NCI-H69 (cell line): ENCODE data around the gene COL27A1.

Experiments
- DNase-seq: peaks from one replicate; lab custom pipeline; 2025; lab: John Stamatoyannopoulos, UW

COL27A1 gene

DNA sequence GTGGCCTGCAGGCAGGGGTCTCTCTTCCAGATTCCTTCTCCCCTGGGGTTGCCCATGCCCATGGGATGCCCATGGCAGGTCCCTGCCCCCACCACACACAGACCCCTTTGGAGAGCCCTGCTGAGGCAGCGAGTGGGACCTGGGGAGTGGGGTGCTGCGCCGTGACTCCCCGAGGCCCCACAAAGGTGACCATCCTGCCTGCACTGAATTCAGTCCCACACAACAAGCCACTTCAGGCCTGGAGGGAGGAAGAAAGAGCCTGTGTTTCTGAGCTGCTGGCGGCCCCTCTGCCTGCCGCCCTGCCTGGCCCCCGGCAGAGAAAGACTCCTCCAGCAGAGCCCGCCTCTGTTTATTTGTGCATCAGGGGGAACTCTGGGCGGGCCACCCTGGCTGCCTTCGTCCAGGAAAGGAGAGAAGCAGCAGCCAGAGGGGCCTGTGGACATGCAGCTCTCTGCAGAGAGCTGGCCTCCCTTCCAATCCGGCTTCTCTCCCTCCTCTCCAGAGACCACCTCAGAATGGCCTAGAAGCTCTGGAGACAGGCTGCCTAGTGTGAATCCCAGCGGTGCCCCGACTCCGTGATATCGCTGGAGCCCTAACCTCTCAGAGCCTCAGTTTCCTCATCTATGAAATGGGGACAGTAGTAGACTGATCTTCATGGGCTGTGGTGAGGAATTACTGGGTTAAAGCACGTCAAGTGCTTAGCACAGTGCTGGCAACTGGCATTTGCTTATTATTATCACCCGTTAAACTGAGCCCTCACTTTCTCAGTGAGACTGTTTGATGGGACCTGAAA lies 72.9 kb downstream of the COL27A1 start:
- DNase-seq = no peak

DNA sequence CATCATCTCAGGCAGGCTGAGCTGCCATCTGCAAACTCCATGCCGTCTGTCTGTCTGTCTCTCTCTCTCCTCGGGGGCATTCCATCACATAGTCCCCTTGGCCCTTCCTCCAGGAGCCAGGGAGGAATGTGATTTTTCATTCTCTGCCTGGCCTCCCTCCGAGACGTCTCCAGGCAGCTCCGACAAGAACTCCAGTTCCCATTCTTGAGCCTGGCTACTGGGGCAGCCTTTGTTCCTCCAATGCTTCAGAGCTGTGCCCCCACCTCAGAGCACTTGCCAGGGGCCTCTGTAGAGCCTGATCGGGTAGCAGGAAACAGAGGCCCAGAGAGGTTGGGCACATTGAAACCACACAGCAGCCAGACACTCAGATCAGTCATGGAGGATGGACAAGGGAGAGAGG lies 74.0 kb downstream of the COL27A1 start:
- DNase-seq = no peak

- DNase-seq = no peak
Observed at GRCh38 chr9:114230068-114230467, 74.7 kb downstream of the COL27A1 start.

- DNase-seq = no peak
Observed at GRCh38 chr9:114231273-114231672, 75.9 kb downstream of the COL27A1 start.

DNA sequence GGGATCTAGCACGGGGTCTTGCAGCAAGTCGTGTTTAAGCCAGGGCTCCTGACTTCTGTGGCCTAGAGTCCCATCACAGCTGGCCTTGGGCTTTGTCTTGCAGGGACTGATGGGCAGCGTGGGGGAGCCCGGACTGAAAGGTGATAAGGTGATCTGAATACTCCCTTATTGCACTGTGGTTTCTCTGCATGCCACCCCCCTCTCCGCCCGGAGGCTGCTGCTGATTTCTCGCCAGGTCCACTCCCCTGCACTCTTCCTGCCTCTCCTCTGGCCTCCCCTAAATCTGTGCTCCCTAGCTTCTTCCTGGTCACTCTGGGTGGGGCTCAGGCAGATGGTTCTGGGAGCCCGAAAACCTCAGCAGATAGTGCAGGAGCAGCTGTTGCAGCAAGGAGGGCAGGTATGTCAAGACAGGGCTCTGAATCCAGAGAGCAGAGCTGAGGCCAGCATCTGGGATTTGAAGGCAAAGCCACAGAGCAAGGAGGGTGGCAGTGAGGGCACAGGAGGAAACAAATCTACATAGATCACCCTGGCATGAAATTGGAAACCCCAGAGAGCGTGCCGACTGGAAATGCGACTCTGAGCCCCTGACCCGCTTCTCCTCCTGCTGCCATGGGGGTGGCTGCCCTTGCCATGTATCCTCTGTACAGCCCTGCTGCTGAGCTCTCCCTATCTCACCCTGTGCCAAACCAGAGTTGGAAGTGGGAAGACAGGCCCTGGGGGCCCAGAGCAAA lies 76.5 kb downstream of the COL27A1 start:
- peak; percentile 9 for DNase-seq

DNA sequence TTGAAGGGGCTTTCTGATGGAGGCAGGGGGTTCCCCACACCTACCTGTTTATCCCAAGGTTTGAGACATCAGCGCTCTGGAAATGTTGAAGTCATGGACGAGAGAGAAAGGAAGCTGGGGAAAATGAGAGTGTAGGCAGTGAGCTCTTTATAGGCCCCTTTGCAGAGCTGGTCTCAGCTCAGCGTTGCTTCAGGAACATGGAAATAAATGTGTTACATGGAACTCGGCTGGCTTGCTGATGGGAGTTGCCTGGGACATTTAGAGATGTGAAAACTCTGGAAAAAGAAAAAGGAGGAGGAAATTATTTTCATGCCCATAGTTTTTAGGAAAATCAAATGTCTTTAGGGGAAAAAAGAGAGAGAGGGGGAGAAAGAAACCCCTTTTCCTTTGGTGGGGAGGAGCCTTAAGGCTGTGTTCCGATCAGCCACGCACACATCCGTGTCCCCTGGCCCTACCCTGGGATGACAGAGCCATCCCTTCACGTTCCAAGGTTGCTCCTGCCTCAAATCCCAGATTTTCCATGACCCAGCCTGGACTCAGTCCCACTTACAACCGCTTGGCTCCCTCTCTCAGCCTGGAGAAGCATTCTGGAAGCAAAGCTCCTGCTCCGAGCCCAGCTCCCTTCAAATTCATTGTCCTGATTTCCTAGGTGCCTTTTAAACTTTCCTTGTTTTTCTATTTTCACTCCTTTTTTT lies 78.3 kb downstream of the COL27A1 start:
- DNase-seq = no peak

DNA sequence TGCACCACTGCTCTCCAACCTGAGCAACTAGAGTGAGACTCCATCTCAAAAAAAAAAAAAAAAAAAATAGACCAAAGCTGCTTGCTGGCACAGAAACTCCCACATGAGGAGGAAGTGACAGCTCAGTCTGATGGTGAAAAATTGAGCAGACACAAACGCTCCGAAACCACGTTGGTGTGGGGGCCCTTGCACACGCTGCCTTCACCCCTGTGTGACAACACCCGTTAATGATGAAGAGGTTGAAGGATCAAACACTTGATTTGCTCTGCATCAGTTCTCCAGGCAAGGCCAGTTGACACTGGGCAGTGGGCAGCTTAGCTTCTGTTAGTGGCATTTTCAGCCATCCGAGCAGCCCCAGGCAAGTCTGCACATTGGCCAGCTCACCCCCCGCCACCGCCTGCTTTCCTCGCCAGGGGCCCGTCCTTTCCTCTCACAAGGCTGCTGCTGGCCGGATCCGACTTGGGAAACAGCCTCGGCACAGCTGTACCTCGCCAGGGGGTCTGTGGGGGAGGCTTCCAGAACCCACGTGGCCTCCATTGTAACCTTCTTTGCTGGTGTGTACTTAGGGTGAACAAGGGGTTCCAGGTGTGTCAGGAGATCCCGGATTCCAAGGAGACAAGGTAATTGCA lies 79.8 kb downstream of the COL27A1 start:
- peak; percentile 58 for DNase-seq

DNA sequence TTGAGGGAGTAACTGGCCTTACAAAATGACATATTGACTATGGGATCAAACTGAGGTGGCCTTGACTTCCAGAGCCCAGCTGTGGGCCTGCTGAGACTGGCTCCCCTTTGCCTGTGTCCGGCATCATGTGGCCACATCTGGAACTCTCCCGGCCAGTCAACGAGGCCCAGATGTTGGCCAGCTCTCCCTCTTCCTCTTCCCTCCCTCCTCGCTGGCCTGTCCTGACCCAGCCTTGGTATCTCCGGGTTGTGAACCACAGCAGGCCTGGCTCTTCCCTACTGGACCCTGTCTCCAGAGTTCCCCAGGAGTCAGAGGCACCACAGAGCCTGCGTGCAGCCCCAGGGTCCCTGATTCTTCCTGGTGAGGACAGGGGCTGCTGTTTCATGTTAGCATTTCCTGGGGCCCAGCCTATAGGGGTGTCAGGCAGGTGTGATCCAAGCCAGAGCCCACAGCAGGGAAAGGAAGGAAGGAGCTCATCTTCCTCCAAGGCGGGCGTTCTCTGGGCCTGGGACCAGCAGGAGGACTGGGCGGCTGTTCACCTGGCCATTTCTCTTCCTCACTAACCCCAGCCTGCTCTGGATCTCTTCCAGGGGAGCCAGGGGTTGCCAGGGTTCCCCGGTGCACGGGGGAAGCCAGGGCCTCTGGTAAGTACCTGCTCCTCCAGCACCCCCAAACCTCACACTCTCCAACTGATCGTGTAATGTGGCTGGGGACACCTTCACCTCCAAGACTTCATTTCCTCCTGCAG lies 81.2 kb downstream of the COL27A1 start:
- DNase-seq = no peak

DNA sequence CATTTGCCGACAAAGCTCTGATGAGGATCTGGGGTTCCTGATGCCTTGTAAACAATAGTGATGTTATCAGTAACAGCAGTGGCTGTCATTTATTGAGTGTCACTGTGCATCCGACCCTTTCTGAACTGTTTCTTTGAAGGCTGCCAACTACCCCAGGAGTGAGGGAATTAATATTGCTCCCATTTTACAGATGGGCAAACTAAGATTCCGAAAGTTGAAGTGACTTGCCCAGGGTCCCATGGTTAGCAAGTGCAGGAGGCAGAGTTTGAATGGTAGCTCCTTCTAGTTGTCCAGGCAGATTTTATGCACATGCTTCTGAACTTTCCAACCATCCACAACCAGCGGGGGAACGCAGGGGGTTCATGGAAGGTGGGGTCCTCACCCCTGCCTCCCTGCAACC lies 81.9 kb downstream of the COL27A1 start:
- DNase-seq = no peak

GRCh38 chr9:114237781-114238180 lies 82.4 kb downstream of the COL27A1 start:
- DNase-seq = no peak

- no peak for DNase-seq
Observed at GRCh38 chr9:114238472-114238871, 83.1 kb downstream of the COL27A1 start.

DNA sequence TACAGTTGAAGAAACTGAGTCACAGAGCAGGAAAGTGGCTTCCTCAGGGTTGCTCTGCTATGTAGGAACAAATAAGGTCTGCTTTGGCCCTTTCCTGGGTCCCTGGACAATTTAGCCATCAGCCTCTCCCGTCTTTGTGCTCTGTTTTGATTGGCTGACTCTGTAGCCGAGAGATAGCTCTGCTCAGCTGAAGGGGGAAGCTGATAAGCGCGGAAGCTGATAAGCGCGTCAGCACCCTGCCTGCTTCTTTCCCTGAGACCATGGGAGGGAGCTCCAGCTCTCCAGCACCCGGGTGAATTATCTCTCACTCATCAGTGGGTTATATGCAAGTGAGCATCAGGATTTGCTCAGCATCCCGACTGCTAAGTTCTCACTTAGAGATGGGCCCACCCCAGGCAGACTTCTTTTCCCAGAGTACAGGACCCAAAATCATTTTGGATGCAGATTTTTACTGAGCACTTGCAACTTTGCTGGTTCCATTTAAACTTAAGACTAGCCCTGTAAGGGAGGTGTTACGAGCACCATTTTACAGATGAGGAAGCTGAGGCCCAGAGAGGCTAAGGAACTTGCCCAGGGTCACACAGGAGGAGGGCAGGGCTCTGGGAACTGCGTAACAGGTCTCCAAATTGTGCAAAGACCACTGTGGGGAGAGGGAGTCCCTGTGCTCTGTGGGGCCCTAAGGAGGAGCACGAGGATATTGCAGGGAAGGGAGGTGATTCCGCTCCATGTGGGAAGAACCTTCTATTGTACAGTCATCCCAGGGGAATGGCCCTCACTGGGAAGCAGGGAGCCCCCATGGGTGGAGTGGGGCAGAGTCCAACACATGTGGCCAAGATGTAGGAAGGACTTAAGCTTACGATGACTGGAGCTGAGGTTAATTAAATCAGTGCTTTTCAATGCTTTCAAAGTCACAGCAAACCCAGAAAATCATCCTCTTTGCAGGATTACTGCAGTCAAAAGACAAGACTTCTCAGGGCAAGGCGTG lies 83.8 kb downstream of the COL27A1 start:
- DNase-seq = peak; percentile 27

DNA sequence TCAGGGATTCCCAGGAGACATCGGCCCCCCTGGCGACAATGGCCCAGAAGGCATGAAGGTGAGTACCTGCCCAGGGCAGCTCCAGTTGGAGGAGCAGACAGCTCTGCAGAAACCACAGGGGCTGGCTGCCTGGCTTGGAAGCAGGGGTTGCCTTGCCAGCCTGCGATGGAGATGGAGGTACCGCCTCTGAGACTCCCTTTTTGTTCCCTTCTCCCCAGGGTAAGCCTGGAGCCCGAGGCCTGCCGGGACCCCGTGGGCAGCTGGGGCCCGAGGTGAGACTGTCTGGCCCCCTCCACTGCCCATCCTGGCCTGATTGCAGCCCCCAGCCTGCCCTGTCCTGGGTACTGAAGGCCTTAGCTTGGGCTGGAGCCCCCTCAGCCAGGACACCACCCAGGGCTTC lies 84.9 kb downstream of the COL27A1 start:
- DNase-seq = no peak

- no peak for DNase-seq
Observed at GRCh38 chr9:114240647-114241558, 85.6 kb downstream of the COL27A1 start.

DNA sequence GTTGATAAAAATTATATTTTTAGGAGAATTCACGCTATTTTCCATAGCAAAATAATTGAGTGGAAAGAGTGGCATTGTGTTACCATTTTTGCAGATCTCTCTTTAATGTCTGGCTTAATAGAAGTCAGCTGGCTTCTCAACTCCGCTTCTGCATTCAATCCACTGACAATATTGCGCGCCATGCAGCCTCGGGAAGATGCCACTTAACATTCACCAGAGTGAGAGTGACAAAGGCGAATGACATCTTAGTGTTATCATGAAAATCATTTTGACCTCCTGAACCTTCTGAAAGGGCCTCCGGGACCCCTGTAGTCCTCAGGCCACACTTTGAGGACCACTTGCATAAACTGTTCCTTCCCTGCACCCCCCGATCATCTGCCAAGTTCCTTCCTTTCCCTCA lies 87.5 kb downstream of the COL27A1 start:
- DNase-seq = no peak

- no peak for DNase-seq
Observed at GRCh38 chr9:114243240-114243639, 87.9 kb downstream of the COL27A1 start.

GRCh38 chr9:114244570-114244969 lies 89.2 kb downstream of the COL27A1 start:
- no peak for DNase-seq

GRCh38 chr9:114246558-114246957 lies 91.2 kb downstream of the COL27A1 start:
- DNase-seq = no peak

DNA sequence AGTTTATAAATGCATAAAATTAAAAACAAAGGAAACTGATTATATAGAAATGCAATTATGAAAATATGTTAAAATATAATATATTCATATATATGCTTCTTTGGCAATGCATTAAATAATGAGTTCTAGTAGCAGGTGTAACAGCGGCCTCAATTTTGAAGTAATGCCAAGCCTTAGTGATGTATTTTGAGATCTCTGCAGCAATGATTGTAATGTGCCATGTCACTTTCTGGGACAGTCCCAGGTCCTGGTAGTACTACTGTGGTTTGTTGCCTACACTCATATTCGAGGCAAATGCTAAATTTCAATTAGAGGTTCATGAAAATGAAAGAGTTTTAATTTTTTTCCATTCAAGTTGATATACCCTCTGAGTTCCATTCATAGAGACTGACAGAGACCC lies 91.7 kb downstream of the COL27A1 start:
- no peak for DNase-seq
